Liver (tissue), 9 donors: ENCODE results near the gene MTG1. TPM values are rescaled to one million over a fixed set of nuclear protein-coding genes. Genes with fewer than 3 reads are reported as not detected.

ENCODE experiments used
- DNase-seq: peaks from one replicate; pipeline ENCODE4 v3.0.0-alpha.2; 2017; ENCODE audit warnings: low spot score
- H3K27ac ChIP-seq, 2 donors: one replicate each; pipeline ENCODE4 v1.7.0; 2013; ENCODE audit warnings: inconsistent platforms in 2 of 2, low read length in 2 of 2, control low read depth in 1 of 2, low read depth in 1 of 2, mild to moderate bottlenecking in 1 of 2
- H3K27me3 ChIP-seq, 4 donors: one replicate each; pipeline versions ENCODE4 v1.6.1 to v1.7.0; 2013; ENCODE audit warnings: low read length in 3 of 4, inconsistent platforms in 1 of 4, mild to moderate bottlenecking in 1 of 4, moderate library complexity in 1 of 4; ENCODE audit not compliant: control insufficient read depth in 4 of 4, insufficient read depth in 4 of 4
- H3K36me3 ChIP-seq, 4 donors: one replicate each; pipeline versions ENCODE4 v1.6.1 to v1.7.0; 2013; ENCODE audit warnings: low read length in 3 of 4, mild to moderate bottlenecking in 3 of 4, low read depth in 1 of 4, moderate library complexity in 1 of 4; ENCODE audit not compliant: control insufficient read depth in 4 of 4, insufficient read depth in 3 of 4
- H3K4me1 ChIP-seq, 4 donors: one replicate each; pipeline versions ENCODE4 v1.6.1 to v1.7.0; 2013; ENCODE audit warnings: low read length in 3 of 4, mild to moderate bottlenecking in 3 of 4, moderate library complexity in 1 of 4; ENCODE audit not compliant: control insufficient read depth in 4 of 4, insufficient read depth in 4 of 4
- H3K4me3 ChIP-seq, 3 donors: one replicate each; pipeline versions ENCODE4 v1.6.1 to v1.7.0; 2013; ENCODE audit warnings: low read length in 3 of 3, control low read depth in 1 of 3, low read depth in 1 of 3, mild to moderate bottlenecking in 1 of 3
- H3K9ac ChIP-seq, 2 donors: one replicate each; pipeline ENCODE4 v1.7.0; 2013; ENCODE audit warnings: low read length in 2 of 2, mild to moderate bottlenecking in 2 of 2, moderate library complexity in 2 of 2, control low read depth in 1 of 2, low read depth in 1 of 2
- H3K9me3 ChIP-seq, 4 donors: one replicate each; pipeline versions ENCODE4 v1.6.1 to v1.7.0; 2013; ENCODE audit warnings: low read length in 3 of 4; ENCODE audit not compliant: control insufficient read depth in 4 of 4
- CTCF ChIP-seq: fragments of 150-350 bp; IDR thresholded peaks from 2 replicates; pipeline ENCODE4 v1.5.1; 2017; ENCODE audit warnings: improper control_type of control experiment, low read depth, low read length; ENCODE audit not compliant: missing input control
- EGR1 ChIP-seq, 2 donors: IDR thresholded peaks; 2 replicates each; pipeline ENCODE4 v1.6.1; 2016 to 2018; ENCODE audit warnings: antibody characterized with exemption in 2 of 2, low read depth in 2 of 2
- FOXA1 ChIP-seq: IDR thresholded peaks from 2 replicates; pipeline ENCODE4 v1.6.1; 2016; ENCODE audit warnings: antibody characterized with exemption
- FOXA2 ChIP-seq: IDR thresholded peaks from 2 replicates; pipeline ENCODE4 v1.6.1; 2016; ENCODE audit warnings: antibody characterized with exemption
- GABPA ChIP-seq, 2 donors: IDR thresholded peaks in 1 of 2; conservative IDR thresholded peaks in 1 of 2; 2 replicates each; pipeline ENCODE4 v1.6.1; 2016; ENCODE audit warnings: antibody characterized with exemption in 2 of 2, mild to moderate bottlenecking in 1 of 2, moderate library complexity in 1 of 2
- HNF4A ChIP-seq, 2 donors: conservative IDR thresholded peaks; 2 replicates each; pipeline ENCODE4 v1.6.1; 2016; ENCODE audit warnings: antibody characterized with exemption in 2 of 2, mild to moderate bottlenecking in 2 of 2
- HNF4G ChIP-seq: IDR thresholded peaks from 2 replicates; pipeline ENCODE4 v1.6.1; 2016; ENCODE audit warnings: antibody characterized with exemption
- MAX ChIP-seq: IDR thresholded peaks from 2 replicates; pipeline ENCODE4 v1.6.1; 2016; ENCODE audit warnings: antibody characterized with exemption
- NR2F2 ChIP-seq: IDR thresholded peaks from 2 replicates; pipeline ENCODE4 v1.6.1; 2016; ENCODE audit warnings: antibody characterized with exemption
- RAD21 ChIP-seq, 2 donors: IDR thresholded peaks; 2 replicates each; pipeline ENCODE4 v1.6.1; 2016; ENCODE audit warnings: antibody characterized with exemption in 2 of 2, mild to moderate bottlenecking in 2 of 2
- RXRA ChIP-seq, 2 donors: IDR thresholded peaks; 2 replicates each; pipeline ENCODE4 v1.6.1; 2017 to 2018; ENCODE audit warnings: antibody characterized with exemption in 2 of 2, mild to moderate bottlenecking in 1 of 2
- YY1 ChIP-seq: IDR thresholded peaks from 2 replicates; pipeline ENCODE4 v1.6.1; 2016; ENCODE audit warnings: antibody characterized with exemption, mild to moderate bottlenecking
- WGBS: extraction: QIAGEN DNeasy Blood & Tissue Kit; methylation state at CpG from one replicate; pipeline ENCODE4 v1.1.7; 2013; 5-methylcytosine and 5-hydroxymethylcytosine counted together
- polyA plus RNA-seq, 2 donors: library from polyadenylated mRNA; stranded (reverse) in 1 of 2; unstranded in 1 of 2; fragments of 200-250 nt in 1 of 2; fragments of >200 nt in 1 of 2; fragmentation: Nextera tagmentation in 1 of 2; extraction: Ambion mirVana in 1 of 2; gene quantifications; one replicate each; pipeline versions ENCODE4 v1.2.1 to v1.2.3, GENCODE V29; 2013 to 2015
- total RNA-seq, 2 donors: library from RNA; depleted of rRNA; stranded (reverse); fragments of >200 nt; gene quantifications; one replicate each; pipeline ENCODE4 v1.2.3, GENCODE V29; 2014
- TF ChIP-seq, protein P1 (sequence below): IDR thresholded peaks from 2 replicates; pipeline ENCODE4 v1.6.1; 2016; ENCODE audit warnings: antibody characterized with exemption, mild to moderate bottlenecking
- TF ChIP-seq, protein P2 (sequence below): IDR thresholded peaks from 2 replicates; pipeline ENCODE4 v1.6.1; 2016; ENCODE audit warnings: antibody characterized with exemption
- donor health status: healthy.
- donor health status: healthy.
- donor health status: healthy.
- donor health status: healthy.
- donor health status: healthy.

Gene MTG1
- total and polyA plus RNA-seq, 4 donors, result 19.4 to 70.6 (median 38.2) TPM

DNA sequence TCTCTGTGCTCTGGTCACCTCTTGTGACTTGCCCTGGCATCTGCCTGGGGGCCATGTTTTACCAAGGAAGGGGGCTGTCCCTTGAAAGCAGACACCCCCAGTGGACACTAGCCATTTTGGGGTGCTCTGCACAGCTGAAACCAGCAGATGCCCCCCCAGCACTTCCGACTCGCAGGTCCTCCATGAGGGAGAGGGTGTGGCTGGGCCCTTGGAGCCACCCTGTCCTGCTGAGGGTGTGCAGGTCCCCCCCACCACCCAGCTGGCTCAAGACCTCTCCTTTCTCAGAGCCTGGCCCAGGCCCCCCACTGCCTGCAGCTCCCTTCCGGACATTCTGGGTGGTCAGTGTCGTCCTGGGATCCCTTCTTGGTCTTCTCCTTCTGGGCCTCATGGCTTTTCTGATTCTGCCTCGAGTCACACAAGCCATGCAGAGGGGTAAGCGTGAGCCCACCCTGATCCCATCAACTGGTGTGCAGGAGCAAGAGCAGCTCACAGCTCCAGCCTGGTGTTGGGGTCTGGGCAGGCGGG, 72.1 kb downstream of the MTG1 start:
- WGBS, result 94% methylated on average over 7 of the region's 7 CpGs
- no peaks in the 10 kb centered on the region for H3K36me3 ChIP-seq
- H3K4me1 ChIP-seq, result peaks cover 0 to 7% (median 0%) of the 10 kb centered on the region in 4 donors
- no peak for DNase-seq
- no peak overlapping the region for H3K9ac ChIP-seq
- no peaks in the 10 kb centered on the region for H3K27me3 ChIP-seq
- H3K9me3 ChIP-seq, result peaks cover 0 to 2% (median 0%) of the 10 kb centered on the region in 4 donors
- H3K4me3 ChIP-seq, result no peak overlapping the region
- no peak for TF ChIP-seq FOXA2
- TF ChIP-seq RAD21 (IDR thresholded peaks at IDR 0.05), result no peak
- TF ChIP-seq, protein P1, sequence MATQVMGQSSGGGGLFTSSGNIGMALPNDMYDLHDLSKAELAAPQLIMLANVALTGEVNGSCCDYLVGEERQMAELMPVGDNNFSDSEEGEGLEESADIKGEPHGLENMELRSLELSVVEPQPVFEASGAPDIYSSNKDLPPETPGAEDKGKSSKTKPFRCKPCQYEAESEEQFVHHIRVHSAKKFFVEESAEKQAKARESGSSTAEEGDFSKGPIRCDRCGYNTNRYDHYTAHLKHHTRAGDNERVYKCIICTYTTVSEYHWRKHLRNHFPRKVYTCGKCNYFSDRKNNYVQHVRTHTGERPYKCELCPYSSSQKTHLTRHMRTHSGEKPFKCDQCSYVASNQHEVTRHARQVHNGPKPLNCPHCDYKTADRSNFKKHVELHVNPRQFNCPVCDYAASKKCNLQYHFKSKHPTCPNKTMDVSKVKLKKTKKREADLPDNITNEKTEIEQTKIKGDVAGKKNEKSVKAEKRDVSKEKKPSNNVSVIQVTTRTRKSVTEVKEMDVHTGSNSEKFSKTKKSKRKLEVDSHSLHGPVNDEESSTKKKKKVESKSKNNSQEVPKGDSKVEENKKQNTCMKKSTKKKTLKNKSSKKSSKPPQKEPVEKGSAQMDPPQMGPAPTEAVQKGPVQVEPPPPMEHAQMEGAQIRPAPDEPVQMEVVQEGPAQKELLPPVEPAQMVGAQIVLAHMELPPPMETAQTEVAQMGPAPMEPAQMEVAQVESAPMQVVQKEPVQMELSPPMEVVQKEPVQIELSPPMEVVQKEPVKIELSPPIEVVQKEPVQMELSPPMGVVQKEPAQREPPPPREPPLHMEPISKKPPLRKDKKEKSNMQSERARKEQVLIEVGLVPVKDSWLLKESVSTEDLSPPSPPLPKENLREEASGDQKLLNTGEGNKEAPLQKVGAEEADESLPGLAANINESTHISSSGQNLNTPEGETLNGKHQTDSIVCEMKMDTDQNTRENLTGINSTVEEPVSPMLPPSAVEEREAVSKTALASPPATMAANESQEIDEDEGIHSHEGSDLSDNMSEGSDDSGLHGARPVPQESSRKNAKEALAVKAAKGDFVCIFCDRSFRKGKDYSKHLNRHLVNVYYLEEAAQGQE, result no peak
- TF ChIP-seq, protein P2, sequence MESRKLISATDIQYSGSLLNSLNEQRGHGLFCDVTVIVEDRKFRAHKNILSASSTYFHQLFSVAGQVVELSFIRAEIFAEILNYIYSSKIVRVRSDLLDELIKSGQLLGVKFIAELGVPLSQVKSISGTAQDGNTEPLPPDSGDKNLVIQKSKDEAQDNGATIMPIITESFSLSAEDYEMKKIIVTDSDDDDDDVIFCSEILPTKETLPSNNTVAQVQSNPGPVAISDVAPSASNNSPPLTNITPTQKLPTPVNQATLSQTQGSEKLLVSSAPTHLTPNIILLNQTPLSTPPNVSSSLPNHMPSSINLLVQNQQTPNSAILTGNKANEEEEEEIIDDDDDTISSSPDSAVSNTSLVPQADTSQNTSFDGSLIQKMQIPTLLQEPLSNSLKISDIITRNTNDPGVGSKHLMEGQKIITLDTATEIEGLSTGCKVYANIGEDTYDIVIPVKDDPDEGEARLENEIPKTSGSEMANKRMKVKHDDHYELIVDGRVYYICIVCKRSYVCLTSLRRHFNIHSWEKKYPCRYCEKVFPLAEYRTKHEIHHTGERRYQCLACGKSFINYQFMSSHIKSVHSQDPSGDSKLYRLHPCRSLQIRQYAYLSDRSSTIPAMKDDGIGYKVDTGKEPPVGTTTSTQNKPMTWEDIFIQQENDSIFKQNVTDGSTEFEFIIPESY, result no peak
- TF ChIP-seq HNF4G, result no peak
- no peak for TF ChIP-seq NR2F2
- no peak for TF ChIP-seq YY1
- TF ChIP-seq MAX, result no peak
- no peak for TF ChIP-seq EGR1 (IDR thresholded peaks at IDR 0.05; ENCODE audit: low read depth in 2 of 2)
- no peak for TF ChIP-seq HNF4A (conservative IDR thresholded peaks at IDR 0.05)
- TF ChIP-seq GABPA (IDR thresholded peaks at IDR 0.05 in 1 of 2, conservative IDR thresholded peaks at IDR 0.05 in 1 of 2), result no peak
- no peak overlapping the region for H3K27ac ChIP-seq

DNA sequence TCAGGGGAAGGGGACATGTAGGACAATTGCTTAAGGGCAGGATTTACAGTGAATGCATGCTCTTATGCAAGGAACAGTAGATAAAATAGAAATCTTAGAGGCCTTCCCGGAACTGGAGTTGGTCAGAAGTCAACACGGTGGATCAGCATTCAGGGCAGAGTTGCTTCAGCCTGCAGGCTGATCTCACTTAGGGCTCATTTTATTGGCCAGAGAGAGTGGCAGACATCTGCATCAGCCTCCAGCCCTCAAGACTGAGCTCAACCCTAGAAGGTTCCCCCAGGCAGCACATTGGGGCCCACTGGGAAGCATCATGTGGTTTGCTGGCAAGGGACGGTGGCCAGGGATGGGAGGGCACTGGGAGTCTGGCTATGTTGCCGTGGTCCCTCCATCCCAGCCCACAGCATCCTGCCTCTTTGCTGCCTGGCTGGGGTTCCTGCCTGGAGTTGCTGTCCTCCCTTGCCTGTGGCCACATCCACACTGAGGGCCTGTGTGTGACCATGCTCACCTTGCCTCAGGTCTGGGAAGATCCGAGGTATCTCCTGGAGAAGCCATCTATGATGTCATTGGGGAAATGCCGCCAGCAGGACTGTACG, 72.8 kb downstream of the MTG1 start:
- Histone ChIP-seq H3K36me3 (no peaks in the 10 kb centered on the region), H3K9me3 (peaks cover 0 to 2% (median 0%) of the 10 kb centered on the region in 4 donors), H3K27me3 (no peaks in the 10 kb centered on the region), H3K4me1 (peaks cover 0 to 7% (median 0%) of the 10 kb centered on the region in 4 donors), H3K27ac (no peak overlapping the region), H3K4me3 (no peak overlapping the region), H3K9ac (no peak overlapping the region)
- TF ChIP-seq MAX (no peak), GABPA (IDR thresholded peaks at IDR 0.05 in 1 of 2, conservative IDR thresholded peaks at IDR 0.05 in 1 of 2) (no peak), CTCF (no peak), FOXA1 (no peak), RXRA (IDR thresholded peaks at IDR 0.05) (no peak), EGR1 (IDR thresholded peaks at IDR 0.05; ENCODE audit: low read depth in 2 of 2) (no peak), HNF4A (conservative IDR thresholded peaks at IDR 0.05) (no peak), FOXA2 (no peak)
- TF ChIP-seq, protein P1, result no peak
- WGBS, result 94% methylated on average over 7 of the region's 7 CpGs
- no peak for DNase-seq
